ENCODE data around the gene VAC14. TPM values are rescaled to one million over a fixed set of nuclear protein-coding genes. Genes with fewer than 3 reads are reported as not detected.

Gene VAC14
- polyA plus RNA-seq, 1 donor from 2014 or later: 8.6 TPM

DNA sequence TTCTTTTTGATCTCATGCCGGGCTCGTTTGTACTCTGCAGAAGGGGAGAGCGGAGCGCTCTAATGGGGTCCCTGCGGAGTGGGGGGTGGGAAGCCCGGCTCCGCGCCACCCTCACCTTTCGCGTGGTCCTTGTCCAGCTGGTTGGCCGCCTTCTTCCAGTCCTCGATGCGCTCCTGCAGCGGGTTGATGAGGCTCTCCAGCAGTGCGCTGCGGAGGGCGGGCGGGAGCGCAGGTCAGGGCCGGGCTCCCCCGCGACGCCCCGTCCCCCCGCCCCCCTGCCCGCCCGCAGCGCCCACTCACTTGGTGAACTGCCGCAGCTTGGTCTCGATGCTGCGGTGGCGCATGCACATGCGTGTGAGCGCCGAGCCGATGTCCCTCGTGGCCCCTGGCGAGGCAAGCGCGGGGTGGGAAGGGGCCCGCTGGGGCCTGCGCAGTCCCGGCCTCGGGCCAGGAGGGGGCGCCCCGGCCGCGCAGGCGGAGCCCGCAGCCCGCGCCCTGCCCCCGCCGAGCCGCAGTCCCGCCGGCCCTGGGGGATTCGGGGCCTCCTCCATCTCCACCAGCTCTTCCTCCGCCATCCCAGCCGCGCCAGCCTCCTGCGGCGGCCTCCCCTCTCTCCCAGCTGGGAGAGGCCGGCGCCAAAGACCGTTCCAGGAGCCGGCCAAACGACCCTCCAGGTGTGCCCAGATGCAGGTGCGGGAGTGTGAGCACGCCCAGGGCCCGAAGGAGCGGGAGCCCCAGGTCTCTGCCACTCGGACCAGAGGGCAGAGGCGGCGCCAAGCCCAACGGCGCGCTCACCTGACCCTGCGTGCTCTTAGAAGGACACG is 121.1 kb downstream of the VAC14 start:
- Histone ChIP-seq H3K9me3 (ENCODE audit: low read length) (no peaks in the 10 kb centered on the region), H3K79me2 (replicated peaks; ENCODE audit: insufficient read depth, low read length) (peaks cover 17% of the 10 kb centered on the region), H3F3A (ENCODE audit: insufficient read depth, low read length, poor library complexity, severe bottlenecking) (no peaks in the 10 kb centered on the region), H4K20me1 (ENCODE audit: insufficient read depth) (peaks cover 3% of the 10 kb centered on the region), H3K36me3 (ENCODE audit: insufficient read depth, low read length) (peaks cover 8% of the 10 kb centered on the region), H3K9ac (ENCODE audit: low read length) (no peak overlapping the region), H2AFZ (ENCODE audit: low read depth, low read length) (no peak overlapping the region), H3K4me3 (ENCODE audit: low read length) (no peak overlapping the region), H3K4me2 (ENCODE audit: low read length) (no peak overlapping the region), H3K9me2 (ENCODE audit: insufficient read depth, low read length) (no peaks in the 10 kb centered on the region), H3K27me3 (ENCODE audit: insufficient read depth, low read depth, low read length) (no peaks in the 10 kb centered on the region), H3K27ac (ENCODE audit: low read length) (no peak overlapping the region)
- TF ChIP-seq, protein P1, sequence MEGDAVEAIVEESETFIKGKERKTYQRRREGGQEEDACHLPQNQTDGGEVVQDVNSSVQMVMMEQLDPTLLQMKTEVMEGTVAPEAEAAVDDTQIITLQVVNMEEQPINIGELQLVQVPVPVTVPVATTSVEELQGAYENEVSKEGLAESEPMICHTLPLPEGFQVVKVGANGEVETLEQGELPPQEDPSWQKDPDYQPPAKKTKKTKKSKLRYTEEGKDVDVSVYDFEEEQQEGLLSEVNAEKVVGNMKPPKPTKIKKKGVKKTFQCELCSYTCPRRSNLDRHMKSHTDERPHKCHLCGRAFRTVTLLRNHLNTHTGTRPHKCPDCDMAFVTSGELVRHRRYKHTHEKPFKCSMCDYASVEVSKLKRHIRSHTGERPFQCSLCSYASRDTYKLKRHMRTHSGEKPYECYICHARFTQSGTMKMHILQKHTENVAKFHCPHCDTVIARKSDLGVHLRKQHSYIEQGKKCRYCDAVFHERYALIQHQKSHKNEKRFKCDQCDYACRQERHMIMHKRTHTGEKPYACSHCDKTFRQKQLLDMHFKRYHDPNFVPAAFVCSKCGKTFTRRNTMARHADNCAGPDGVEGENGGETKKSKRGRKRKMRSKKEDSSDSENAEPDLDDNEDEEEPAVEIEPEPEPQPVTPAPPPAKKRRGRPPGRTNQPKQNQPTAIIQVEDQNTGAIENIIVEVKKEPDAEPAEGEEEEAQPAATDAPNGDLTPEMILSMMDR (IDR thresholded peaks at IDR 0.05; ENCODE audit: poor library complexity, severe bottlenecking): peak; percentile 48
- TF ChIP-seq EP300 (conservative IDR thresholded peaks at IDR 0.05; ENCODE audit: poor library complexity, severe bottlenecking) (no peak), SMC3 (conservative IDR thresholded peaks at IDR 0.05; ENCODE audit: poor library complexity) (peak; percentile 46)

- no peak overlapping the region for H3K9ac ChIP-seq (ENCODE audit: low read length)
- no peak overlapping the region for H3K4me3 ChIP-seq (ENCODE audit: low read length)
- peaks cover 11% of the 10 kb centered on the region for H3K79me2 ChIP-seq (replicated peaks; ENCODE audit: insufficient read depth, low read length)
- TF ChIP-seq SMC3 (conservative IDR thresholded peaks at IDR 0.05; ENCODE audit: poor library complexity): no peak
- TF ChIP-seq, protein P2, sequence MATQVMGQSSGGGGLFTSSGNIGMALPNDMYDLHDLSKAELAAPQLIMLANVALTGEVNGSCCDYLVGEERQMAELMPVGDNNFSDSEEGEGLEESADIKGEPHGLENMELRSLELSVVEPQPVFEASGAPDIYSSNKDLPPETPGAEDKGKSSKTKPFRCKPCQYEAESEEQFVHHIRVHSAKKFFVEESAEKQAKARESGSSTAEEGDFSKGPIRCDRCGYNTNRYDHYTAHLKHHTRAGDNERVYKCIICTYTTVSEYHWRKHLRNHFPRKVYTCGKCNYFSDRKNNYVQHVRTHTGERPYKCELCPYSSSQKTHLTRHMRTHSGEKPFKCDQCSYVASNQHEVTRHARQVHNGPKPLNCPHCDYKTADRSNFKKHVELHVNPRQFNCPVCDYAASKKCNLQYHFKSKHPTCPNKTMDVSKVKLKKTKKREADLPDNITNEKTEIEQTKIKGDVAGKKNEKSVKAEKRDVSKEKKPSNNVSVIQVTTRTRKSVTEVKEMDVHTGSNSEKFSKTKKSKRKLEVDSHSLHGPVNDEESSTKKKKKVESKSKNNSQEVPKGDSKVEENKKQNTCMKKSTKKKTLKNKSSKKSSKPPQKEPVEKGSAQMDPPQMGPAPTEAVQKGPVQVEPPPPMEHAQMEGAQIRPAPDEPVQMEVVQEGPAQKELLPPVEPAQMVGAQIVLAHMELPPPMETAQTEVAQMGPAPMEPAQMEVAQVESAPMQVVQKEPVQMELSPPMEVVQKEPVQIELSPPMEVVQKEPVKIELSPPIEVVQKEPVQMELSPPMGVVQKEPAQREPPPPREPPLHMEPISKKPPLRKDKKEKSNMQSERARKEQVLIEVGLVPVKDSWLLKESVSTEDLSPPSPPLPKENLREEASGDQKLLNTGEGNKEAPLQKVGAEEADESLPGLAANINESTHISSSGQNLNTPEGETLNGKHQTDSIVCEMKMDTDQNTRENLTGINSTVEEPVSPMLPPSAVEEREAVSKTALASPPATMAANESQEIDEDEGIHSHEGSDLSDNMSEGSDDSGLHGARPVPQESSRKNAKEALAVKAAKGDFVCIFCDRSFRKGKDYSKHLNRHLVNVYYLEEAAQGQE (IDR thresholded peaks at IDR 0.05; ENCODE audit: borderline replicate concordance): no peak
- TF ChIP-seq, protein P1 (IDR thresholded peaks at IDR 0.05; ENCODE audit: poor library complexity, severe bottlenecking): no peak
- H3K27me3 ChIP-seq (ENCODE audit: insufficient read depth, low read depth, low read length): no peaks in the 10 kb centered on the region
- H3K36me3 ChIP-seq (ENCODE audit: insufficient read depth, low read length): peaks cover 8% of the 10 kb centered on the region
- H2AFZ ChIP-seq (ENCODE audit: low read depth, low read length): no peak overlapping the region
- H3F3A ChIP-seq (ENCODE audit: insufficient read depth, low read length, poor library complexity, severe bottlenecking): no peaks in the 10 kb centered on the region
- H4K20me1 ChIP-seq (ENCODE audit: insufficient read depth): peaks cover 3% of the 10 kb centered on the region
- H3K9me3 ChIP-seq (ENCODE audit: low read length): no peaks in the 10 kb centered on the region
- H3K4me2 ChIP-seq (ENCODE audit: low read length): no peak overlapping the region
- H3K27ac ChIP-seq (ENCODE audit: low read length): no peak overlapping the region
- H3K9me2 ChIP-seq (ENCODE audit: insufficient read depth, low read length): no peaks in the 10 kb centered on the region
These were observed 121.9 kb downstream of the VAC14 start for GRCh38 chr16:70678898-70679670.
